ENCODE results near the gene H2BK1.

GRCh38 chr7:151175047-151175792 is 35.1 kb downstream of the H2BK1 start:
- no peak for TF ChIP-seq THAP11 (CRISPR knock-in tag; IDR thresholded peaks at IDR 0.05)
- no peak for TF ChIP-seq LRRFIP1 (CRISPR knock-in tag; conservative IDR thresholded peaks at IDR 0.05)
- TF ChIP-seq ZNF274 (CRISPR knock-in tag; IDR thresholded peaks at IDR 0.05): no peak
- no peak for TF ChIP-seq RFX1 (IDR thresholded peaks at IDR 0.05)
- TF ChIP-seq ZNF407 (CRISPR knock-in tag; IDR thresholded peaks at IDR 0.05; ENCODE audit: not compliant biosample characterization): no peak
- TF ChIP-seq IRF2 (CRISPR knock-in tag; IDR thresholded peaks at IDR 0.05): no peak
